Left renal pelvis (tissue), 4 donors: ENCODE measurements around the gene HEBP1. TPM values are rescaled to one million over a fixed set of nuclear protein-coding genes. Genes with fewer than 3 reads are reported as not detected.
"Not testable (repeated sequence)": the region's sequence is repeated elsewhere in the genome, so short reads cannot be mapped to it uniquely, and the experiment has no call there.

Source experiments
- DNase-seq, 4 donors: peaks; one replicate each; pipeline ENCODE4 v3.0.0-alpha.2; 2013; ENCODE audit warnings: low read depth in 4 of 4, low spot score in 3 of 4
- polyA plus RNA-seq, 4 donors: library from polyadenylated mRNA; unstranded; fragments of 120-200 nt; gene quantifications; one replicate each; pipeline ENCODE4 v1.2.1, GENCODE V29; 2013; ENCODE audit not compliant: insufficient read length in 4 of 4

HEBP1 gene
- polyA plus RNA-seq, result 10 to 100 TPM; 71.2 to 74.1 (median 72.9) TPM

- DNase-seq, result peak; percentile 78 to 83 (median 82)
Measured at GRCh38 chr12:12999959-13000615, at the start of gene HEBP1. Gene HEBP1, minus strand, starts transcription at chr12:13000265. Its CDS starts 151 bp downstream, at chr12:13000114.

- no peak for DNase-seq
Measured at GRCh38 chr12:13049816-13050215, 49.8 kb upstream of the HEBP1 start.

GRCh38 chr12:13046964-13047363 lies 46.9 kb upstream of the HEBP1 start:
- DNase-seq, result no peak

GRCh38 chr12:13045816-13046215 lies 45.8 kb upstream of the HEBP1 start:
- no peak for DNase-seq

- no peak for DNase-seq
Measured at GRCh38 chr12:13044906-13045299, 44.8 kb upstream of the HEBP1 start.

GRCh38 chr12:13044002-13044905 lies 44.2 kb upstream of the HEBP1 start, which contains the start of gene FAM234B:
Gene FAM234B, plus strand, starts transcription at chr12:13044381. Its CDS starts 23 bp downstream, at chr12:13044404.
- DNase-seq, result peak in 3 of 4 donors; percentile 50 to 57 (median 53)

- DNase-seq, result no peak
Measured at GRCh38 chr12:13042666-13043230, 42.7 kb upstream of the HEBP1 start.

GRCh38 chr12:13041224-13041623 lies 41.2 kb upstream of the HEBP1 start:
- DNase-seq, result no peak

GRCh38 chr12:13039328-13039956 lies 39.4 kb upstream of the HEBP1 start:
- no peak for DNase-seq

- no peak for DNase-seq
Measured at GRCh38 chr12:13038491-13039161, 38.6 kb upstream of the HEBP1 start.

GRCh38 chr12:13036881-13037280 lies 36.8 kb upstream of the HEBP1 start:
- DNase-seq, result no peak

- DNase-seq, result not testable (repeated sequence)
Measured at GRCh38 chr12:13035335-13035734, 35.3 kb upstream of the HEBP1 start.

- DNase-seq, result no peak
Measured at GRCh38 chr12:13033476-13033875, 33.4 kb upstream of the HEBP1 start.

GRCh38 chr12:13032164-13032563 lies 32.1 kb upstream of the HEBP1 start:
- DNase-seq, result no peak

- no peak for DNase-seq
Measured at GRCh38 chr12:13030541-13031291, 30.7 kb upstream of the HEBP1 start.

GRCh38 chr12:13028825-13029570 lies 28.9 kb upstream of the HEBP1 start:
- no peak for DNase-seq

GRCh38 chr12:13027508-13027907 lies 27.4 kb upstream of the HEBP1 start:
- no peak for DNase-seq

GRCh38 chr12:13027032-13027431 lies 27.0 kb upstream of the HEBP1 start:
- no peak for DNase-seq

GRCh38 chr12:13026286-13026685 lies 26.2 kb upstream of the HEBP1 start:
- DNase-seq, result no peak
